PC-3 (cell line): Measurements from ENCODE around the gene TRIM28. TPM values are rescaled to one million over a fixed set of nuclear protein-coding genes. Genes with fewer than 3 reads are reported as not detected.

Experiments used
- ATAC-seq: fragments of 200-7000 bp; cut with Tn5 transposase; 2 replicates; pipeline ENCODE4 v1.9.1; 2020; ENCODE audit warnings: mild to moderate bottlenecking, moderate library complexity
- BruUV-seq: library from RNA; stranded (reverse); fragments of 400-500 nt; replicated peaks from 2 replicates; lab custom pipeline; 2021; lab: Mats Ljungman, UMichigan
- CTCF ChIA-PET: fragments of 300-600 bp; sonication (Branson Sonifier 250); formaldehyde crosslinking; loops from one replicate; lab custom pipeline; 2022; ENCODE audit warnings: antibody characterized with exemption; lab: Charles Lee
- POLR2A ChIA-PET: fragments of 300-600 bp; sonication (Branson Sonifier 250); formaldehyde crosslinking; loops from one replicate; lab custom pipeline; 2022; ENCODE audit warnings: antibody characterized with exemption; ENCODE audit not compliant: unreplicated experiment; lab: Charles Lee
- DNase-seq: peaks from one replicate; pipeline ENCODE4 v3.0.0-alpha.2; 2015
- H2AFZ ChIP-seq: fragments of 300-600 bp; sonication (generic); 2 replicates; pipeline ENCODE4 v1.6.0; 2016; ENCODE audit warnings: antibody characterized with exemption, low read length
- H3F3A ChIP-seq: fragments of 300-600 bp; sonication (generic); one replicate; pipeline ENCODE4 v1.6.0; 2017; ENCODE audit warnings: antibody characterized with exemption, low read length, control low read depth, mild to moderate bottlenecking; ENCODE audit not compliant: unreplicated experiment
- H3K27ac ChIP-seq: fragments of 300-600 bp; sonication (generic); 2 replicates; pipeline ENCODE4 v1.5.1; 2016; ENCODE audit warnings: mild to moderate bottlenecking, low read length
- H3K27me3 ChIP-seq: fragments of 300-600 bp; sonication (generic); 2 replicates; pipeline ENCODE4 v1.6.1; 2016; ENCODE audit warnings: low read length, mixed read lengths
- H3K36me3 ChIP-seq: fragments of 300-600 bp; sonication (generic); 2 replicates; pipeline ENCODE4 v1.6.1; 2016; ENCODE audit warnings: low read depth, mixed run types, low read length, mixed read lengths
- H3K4me1 ChIP-seq: fragments of 300-600 bp; sonication (generic); 2 replicates; pipeline ENCODE4 v1.5.1; 2016; ENCODE audit warnings: low read length; ENCODE audit not compliant: insufficient read depth
- H3K4me2 ChIP-seq: fragments of 300-600 bp; sonication (generic); 2 replicates; pipeline ENCODE4 v1.6.0; 2016; ENCODE audit warnings: low read length
- H3K4me3 ChIP-seq: fragments of 300-600 bp; sonication (generic); 2 replicates; pipeline ENCODE4 v1.5.1; 2016; ENCODE audit warnings: mild to moderate bottlenecking, low read length, mixed read lengths
- H3K79me2 ChIP-seq: fragments of 300-600 bp; sonication (generic); 2 replicates; pipeline ENCODE4 v1.6.1; 2017; ENCODE audit warnings: low read length, mixed read lengths
- H3K9ac ChIP-seq: fragments of 300-600 bp; sonication (generic); 2 replicates; pipeline ENCODE4 v1.6.0; 2016; ENCODE audit warnings: mild to moderate bottlenecking, low read length
- H3K9me2 ChIP-seq: fragments of 300-600 bp; sonication (generic); replicated peaks from 2 replicates; pipeline ENCODE4 v1.6.1; 2016; ENCODE audit warnings: mixed run types, low read length, mixed read lengths
- H3K9me3 ChIP-seq: fragments of 300-600 bp; sonication (generic); 2 replicates; pipeline ENCODE4 v1.6.1; 2016; ENCODE audit warnings: low read length, mixed read lengths
- H4K20me1 ChIP-seq: fragments of 300-600 bp; sonication (generic); 2 replicates; pipeline ENCODE4 v1.6.1; 2016; ENCODE audit warnings: low read length, mixed read lengths
- CTCF ChIP-seq: fragments of 300-600 bp; sonication (generic); conservative IDR thresholded peaks from 2 replicates; pipeline ENCODE4 v1.5.1; 2017; ENCODE audit warnings: antibody characterized with exemption, low read depth, mild to moderate bottlenecking, low read length
- EZH2 ChIP-seq: fragments of 300-600 bp; sonication (generic); IDR thresholded peaks from one replicate; pipeline ENCODE4 v1.6.1; 2017; ENCODE audit warnings: antibody characterized with exemption, mild to moderate bottlenecking, low read length; ENCODE audit not compliant: unreplicated experiment
- EZH2phosphoT487 ChIP-seq: fragments of 300-600 bp; sonication (generic); IDR thresholded peaks from 2 replicates; pipeline ENCODE4 v1.6.1; 2018; ENCODE audit warnings: mild to moderate bottlenecking, antibody characterized with exemption, low read length, borderline replicate concordance
- intact Hi-C: fragments of 100-400 bp; cut with micrococcal nuclease; formaldehyde crosslinking; loops from 2 replicates; pipeline ENCODE4 v1.9.0; 2023
- total RNA-seq: library from RNA; depleted of rRNA; stranded (reverse); fragments of >200 nt; gene quantifications from 2 replicates; pipeline ENCODE4 v1.2.3, GENCODE V29; 2014

TRIM28 gene
- total RNA-seq, 1 experiment from 2014 or later, result 1,169 TPM

GRCh38 chr19:58550362-58551122 is 6.7 kb downstream of the TRIM28 start:
- Histone ChIP-seq H4K20me1 (peaks cover 55% of the 10 kb centered on the region), H3K27ac (no peak overlapping the region), H3K4me3 (no peak overlapping the region), H3K9me2 (no peaks in the 10 kb centered on the region), H3K4me2 (no peak overlapping the region), H3K4me1 (peaks cover 31% of the 10 kb centered on the region), H3K9me3 (no peaks in the 10 kb centered on the region), H2AFZ (no peak overlapping the region), H3K79me2 (peaks cover 54% of the 10 kb centered on the region), H3F3A (peaks cover 8% of the 10 kb centered on the region), H3K27me3 (no peaks in the 10 kb centered on the region), H3K36me3 (peaks cover 67% of the 10 kb centered on the region), H3K9ac (no peak overlapping the region)
- no peak for TF ChIP-seq EZH2phosphoT487
- no peak for TF ChIP-seq EZH2
- no peak for TF ChIP-seq CTCF
- DNase-seq (no peak), ATAC-seq (no peak)
- BruUV-seq, result no TSS peak
- intact Hi-C loops, result no loop called here
- CTCF ChIA-PET, result no interaction called here
- POLR2A ChIA-PET, result no interaction called here

- Histone ChIP-seq H3K9me3 (no peaks in the 10 kb centered on the region), H3K9me2 (no peaks in the 10 kb centered on the region), H3K4me1 (peaks cover 30% of the 10 kb centered on the region), H2AFZ (no peak overlapping the region), H3F3A (peaks cover 8% of the 10 kb centered on the region), H3K27me3 (no peaks in the 10 kb centered on the region), H3K4me2 (no peak overlapping the region), H3K36me3 (peaks cover 64% of the 10 kb centered on the region), H3K9ac (no peak overlapping the region), H4K20me1 (peaks cover 49% of the 10 kb centered on the region), H3K79me2 (peaks cover 52% of the 10 kb centered on the region), H3K4me3 (no peak overlapping the region), H3K27ac (no peak overlapping the region)
- ATAC-seq (no peak), DNase-seq (no peak)
- BruUV-seq, result no TSS peak
- TF ChIP-seq EZH2 (no peak), CTCF (no peak), EZH2phosphoT487 (no peak)
- intact Hi-C loops, result no loop called here
- ChIA-PET POLR2A (no interaction called here), CTCF (no interaction called here)
Measured at GRCh38 chr19:58551123-58551497, 7.2 kb downstream of the TRIM28 start.

GRCh38 chr19:58551577-58552471 is 8.0 kb downstream of the TRIM28 start:
- POLR2A ChIA-PET, result no interaction called here
- intact Hi-C loops, result no loop called here
- H3K27me3 ChIP-seq, result no peaks in the 10 kb centered on the region
- H3F3A ChIP-seq, result peaks cover 8% of the 10 kb centered on the region
- no peak overlapping the region for H3K4me3 ChIP-seq
- H3K9ac ChIP-seq, result no peak overlapping the region
- H4K20me1 ChIP-seq, result peaks cover 42% of the 10 kb centered on the region
- CTCF ChIA-PET, result no interaction called here
- peaks cover 64% of the 10 kb centered on the region for H3K36me3 ChIP-seq
- H3K9me2 ChIP-seq, result no peaks in the 10 kb centered on the region
- H3K27ac ChIP-seq, result no peak overlapping the region
- no peak overlapping the region for H2AFZ ChIP-seq
- TF ChIP-seq EZH2, result no peak
- no peak for TF ChIP-seq CTCF
- no peak for TF ChIP-seq EZH2phosphoT487
- no peak for DNase-seq
- H3K9me3 ChIP-seq, result no peaks in the 10 kb centered on the region
- TSS peak; percentile 21 for BruUV-seq
- peaks cover 27% of the 10 kb centered on the region for H3K4me1 ChIP-seq
- no peak overlapping the region for H3K4me2 ChIP-seq
- ATAC-seq, result no peak
- H3K79me2 ChIP-seq, result peaks cover 52% of the 10 kb centered on the region
